ENCODE data around the gene DGKI.

Gene DGKI

GRCh38 chr7:137592232-137592896, 254.4 kb downstream of the DGKI start:
- DNase-seq (ENCODE audit: low read depth): peak; percentile 69

- peak; percentile 24 for DNase-seq (ENCODE audit: low read depth)
These were observed 255.3 kb downstream of the DGKI start for GRCh38 chr7:137591421-137591837.

- DNase-seq (ENCODE audit: low read depth): no peak
These were observed 255.9 kb downstream of the DGKI start for GRCh38 chr7:137590756-137591305.

GRCh38 chr7:137590071-137590755, 256.6 kb downstream of the DGKI start:
- DNase-seq (ENCODE audit: low read depth): no peak

GRCh38 chr7:137587326-137587725, 259.4 kb downstream of the DGKI start:
- DNase-seq (ENCODE audit: low read depth): no peak

- no peak for DNase-seq (ENCODE audit: low read depth)
These were observed 261.2 kb downstream of the DGKI start for GRCh38 chr7:137585591-137585990.

- no peak for DNase-seq (ENCODE audit: low read depth)
These were observed 263.6 kb downstream of the DGKI start for GRCh38 chr7:137583172-137583571.

- peak; percentile 17 for DNase-seq (ENCODE audit: low read depth)
These were observed 266.7 kb downstream of the DGKI start for GRCh38 chr7:137579913-137580640.

- DNase-seq (ENCODE audit: low read depth): no peak
These were observed 268.2 kb downstream of the DGKI start for GRCh38 chr7:137578541-137578940.

- no peak for DNase-seq (ENCODE audit: low read depth)
These were observed 269.6 kb downstream of the DGKI start for GRCh38 chr7:137577184-137577583.

GRCh38 chr7:137576481-137576880, 270.3 kb downstream of the DGKI start:
- no peak for DNase-seq (ENCODE audit: low read depth)

- DNase-seq (ENCODE audit: low read depth): no peak
These were observed 272.0 kb downstream of the DGKI start for GRCh38 chr7:137574812-137575211.

- DNase-seq (ENCODE audit: low read depth): no peak
These were observed 274.6 kb downstream of the DGKI start for GRCh38 chr7:137572056-137572784.

- DNase-seq (ENCODE audit: low read depth): no peak
These were observed 282.1 kb downstream of the DGKI start for GRCh38 chr7:137564677-137565076.

- DNase-seq (ENCODE audit: low read depth): no peak
These were observed 282.8 kb downstream of the DGKI start for GRCh38 chr7:137563981-137564380.

GRCh38 chr7:137547485-137547884, 299.3 kb downstream of the DGKI start:
- no peak for DNase-seq (ENCODE audit: low read depth)

GRCh38 chr7:137546671-137547070, 300.1 kb downstream of the DGKI start:
- no peak for DNase-seq (ENCODE audit: low read depth)

- no peak for DNase-seq (ENCODE audit: low read depth)
These were observed 300.8 kb downstream of the DGKI start for GRCh38 chr7:137546009-137546408.

- no peak for DNase-seq (ENCODE audit: low read depth)
These were observed 301.6 kb downstream of the DGKI start for GRCh38 chr7:137545059-137545716.

GRCh38 chr7:137544453-137545058, 302.2 kb downstream of the DGKI start:
- no peak for DNase-seq (ENCODE audit: low read depth)

GRCh38 chr7:137539111-137539715, 307.6 kb downstream of the DGKI start:
- DNase-seq (ENCODE audit: low read depth): no peak
